ENCODE measurements around the gene KCNK15. TPM values are rescaled to one million over a fixed set of nuclear protein-coding genes. Genes with fewer than 3 reads are reported as not detected.
A peak's percentile ranks its signal among the peaks of the same experiment; 100 is the strongest.

Gene KCNK15
- total RNA-seq, 1 donor from 2014 or later: not detected

DNA sequence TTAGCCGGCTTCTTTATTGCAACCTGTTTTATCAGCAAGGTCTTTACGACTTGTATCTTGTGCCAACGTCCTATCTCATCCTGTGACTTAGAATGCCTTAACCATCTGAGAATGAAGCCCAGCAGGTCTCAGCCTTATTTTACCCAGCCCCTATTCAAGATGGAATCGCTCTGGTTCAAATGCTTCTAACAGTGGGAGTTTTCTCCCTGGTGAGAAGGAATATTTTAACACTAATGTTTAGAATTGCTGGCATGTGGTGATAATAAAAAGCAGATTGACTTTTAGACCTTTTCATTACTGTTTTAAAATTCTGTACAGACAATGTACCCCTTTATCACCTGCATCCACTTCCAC lies 9.9 kb upstream of the KCNK15 start:
- DNase-seq (ENCODE audit: low read depth in 2 of 2): no peak

DNA sequence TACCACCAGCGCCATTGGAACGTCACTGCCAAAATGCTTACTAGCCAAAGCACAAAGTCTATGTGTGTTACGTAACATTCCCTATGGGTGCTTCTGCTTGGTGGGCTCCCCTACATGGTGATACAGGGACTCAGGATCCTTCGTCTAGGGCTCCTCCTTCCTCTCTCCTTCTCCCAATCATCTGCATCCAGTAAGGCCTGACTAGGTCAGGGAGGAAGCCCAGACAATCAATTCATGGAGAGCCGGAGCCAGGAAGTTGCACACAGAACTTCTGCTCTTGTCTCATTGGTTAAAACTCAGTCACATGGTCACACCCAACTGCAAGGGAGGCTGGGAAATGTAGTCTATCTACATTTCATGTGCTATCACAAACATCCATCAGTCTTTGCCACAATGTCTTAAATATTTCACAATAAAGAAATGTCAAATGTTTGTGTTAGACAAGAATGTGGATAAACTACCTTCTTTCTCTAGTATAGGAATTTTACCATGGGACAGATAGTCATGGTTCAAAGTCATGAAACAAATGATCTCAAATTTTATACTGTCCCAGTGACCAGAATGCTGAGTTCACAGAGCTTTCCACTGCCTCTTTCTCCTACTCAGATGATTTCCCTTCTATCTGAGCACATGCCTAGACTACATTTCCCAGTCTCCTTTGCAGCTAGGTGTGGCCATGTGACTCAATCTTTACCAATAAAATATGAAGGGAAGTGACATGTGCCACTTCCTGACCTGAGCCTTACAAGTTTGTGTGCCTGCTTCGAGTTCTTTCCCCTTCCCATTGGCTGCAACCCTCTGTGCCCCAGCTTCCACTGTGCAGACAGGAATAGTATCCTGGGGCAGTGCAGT lies 9.3 kb upstream of the KCNK15 start:
- DNase-seq (ENCODE audit: low read depth in 2 of 2): peak; percentile 64 to 73

DNA sequence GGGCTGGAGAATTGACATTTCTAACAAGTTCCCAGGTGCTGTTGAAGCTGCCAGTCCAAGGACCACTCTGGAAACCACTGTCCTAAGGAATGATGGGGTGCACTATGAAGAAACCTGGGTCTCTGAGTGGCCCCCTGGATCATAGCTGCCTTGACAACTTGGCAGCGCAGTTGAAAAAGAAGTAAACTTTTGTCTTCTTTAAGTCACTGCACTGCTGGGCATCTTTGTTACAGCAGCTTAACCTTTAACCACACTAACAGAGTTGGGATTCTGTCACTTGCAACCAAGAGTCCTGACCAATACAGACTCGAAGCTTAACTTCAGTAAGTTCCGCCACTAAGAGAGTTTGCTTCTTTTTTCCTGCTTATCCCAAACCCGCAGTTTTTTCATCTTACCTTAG lies 8.5 kb upstream of the KCNK15 start:
- no peak for DNase-seq (ENCODE audit: low read depth in 2 of 2)

DNA sequence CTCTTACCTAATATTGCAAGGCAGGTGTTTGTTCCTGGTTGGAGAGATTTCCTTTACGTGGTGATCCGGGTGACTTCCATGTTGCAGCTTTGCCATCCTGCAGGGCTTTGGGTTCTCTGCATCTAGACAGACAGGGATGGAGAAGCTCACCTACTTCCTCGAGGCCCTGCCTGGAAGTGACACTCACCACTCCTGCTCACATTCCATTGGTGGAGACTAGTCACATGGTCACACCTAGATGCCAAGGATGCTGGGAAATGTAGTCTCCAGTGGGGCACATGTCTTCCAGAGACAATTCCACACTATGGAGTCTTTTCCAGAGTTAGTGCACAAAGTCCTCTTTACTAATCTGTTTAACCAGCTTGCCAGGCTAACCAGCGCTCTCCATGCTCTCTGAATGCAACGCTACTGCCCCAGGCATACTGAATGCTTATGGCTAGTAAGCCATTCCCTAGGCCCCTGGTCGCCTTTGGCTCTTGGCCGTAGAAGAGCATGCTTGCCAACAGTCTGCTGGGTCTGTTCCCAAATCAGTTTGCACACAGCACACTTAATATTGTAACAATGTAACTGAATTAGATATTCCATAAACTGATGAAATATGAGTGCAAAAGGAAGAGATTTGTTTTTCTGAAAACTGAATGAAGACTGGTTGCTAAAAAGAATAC lies 6.7 kb upstream of the KCNK15 start:
- DNase-seq (ENCODE audit: low read depth in 2 of 2): peak; percentile 57 to 74

- DNase-seq (ENCODE audit: low read depth in 2 of 2): no peak
Observed at GRCh38 chr20:44739942-44740341, 5.7 kb upstream of the KCNK15 start.

- no peak for DNase-seq (ENCODE audit: low read depth in 2 of 2)
Observed at GRCh38 chr20:44742304-44743079, 3.2 kb upstream of the KCNK15 start.

- DNase-seq (ENCODE audit: low read depth in 2 of 2): no peak
Observed at GRCh38 chr20:44743080-44743701, 2.5 kb upstream of the KCNK15 start.

GRCh38 chr20:44743916-44744655 lies 1.6 kb upstream of the KCNK15 start:
- DNase-seq (ENCODE audit: low read depth in 2 of 2): no peak

DNA sequence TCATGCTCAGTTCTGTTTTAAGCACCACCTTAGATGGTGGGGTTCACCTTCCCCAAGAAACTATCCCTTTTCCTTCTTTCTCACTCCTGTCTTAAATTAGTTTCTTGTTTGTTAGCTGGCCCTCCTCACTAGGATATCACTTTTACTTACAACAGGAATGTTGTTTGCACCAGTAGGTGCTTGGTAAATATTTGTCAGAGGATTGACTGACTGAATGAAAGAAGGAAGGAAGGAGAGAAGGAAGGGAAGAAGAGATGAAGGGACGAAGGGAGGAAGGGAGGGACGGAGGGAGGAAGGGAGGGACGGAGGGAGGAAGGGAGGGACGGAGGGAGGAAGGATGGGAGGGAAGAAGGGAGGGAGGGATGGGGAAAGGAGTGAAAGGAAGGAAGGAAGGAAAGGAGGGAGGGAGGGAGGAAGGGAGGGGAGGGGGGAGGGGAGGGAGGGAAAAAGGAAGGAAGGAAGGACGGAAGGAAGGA lies 505 bp upstream of the KCNK15 start:
- no peak for DNase-seq (ENCODE audit: low read depth in 2 of 2)

DNA sequence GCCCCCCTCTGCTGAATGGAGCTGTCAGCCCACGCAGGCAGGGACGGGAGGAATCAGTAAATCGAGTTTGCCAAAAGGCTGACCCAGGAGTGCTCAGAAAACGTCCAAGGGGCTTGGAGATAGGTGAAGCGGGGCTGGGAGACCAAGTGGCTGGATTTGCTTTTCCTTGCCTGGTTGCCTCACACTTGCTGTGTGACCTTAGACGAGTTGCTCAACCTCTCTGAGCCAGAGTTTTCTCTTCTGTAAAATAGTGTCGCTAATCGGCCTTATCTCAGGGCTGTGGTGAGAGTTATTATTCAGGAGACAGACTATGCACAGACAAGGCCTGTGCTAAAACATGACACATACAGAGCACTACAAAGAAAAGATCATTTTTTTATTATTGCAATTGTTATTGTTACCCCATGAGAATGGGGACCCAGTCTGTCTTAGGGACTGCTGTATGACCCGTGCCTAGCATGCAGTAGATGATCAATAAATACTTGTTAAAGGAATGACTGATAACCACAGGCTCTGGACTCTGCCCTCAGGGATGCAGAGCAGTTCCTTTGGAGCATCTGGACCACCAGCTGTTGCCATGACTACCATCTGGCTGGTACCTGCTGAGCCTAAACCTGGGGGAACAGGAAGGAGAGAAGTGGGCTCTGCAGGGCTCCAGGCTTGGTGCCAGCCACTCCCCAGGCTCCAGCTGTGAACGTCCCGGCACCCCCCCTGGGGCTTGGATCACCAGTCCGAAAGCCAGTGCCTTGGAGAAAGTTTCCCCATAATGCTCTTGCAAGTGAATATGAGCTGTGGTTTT lies 901 bp downstream of the KCNK15 start:
- DNase-seq (ENCODE audit: low read depth in 2 of 2): no peak

DNA sequence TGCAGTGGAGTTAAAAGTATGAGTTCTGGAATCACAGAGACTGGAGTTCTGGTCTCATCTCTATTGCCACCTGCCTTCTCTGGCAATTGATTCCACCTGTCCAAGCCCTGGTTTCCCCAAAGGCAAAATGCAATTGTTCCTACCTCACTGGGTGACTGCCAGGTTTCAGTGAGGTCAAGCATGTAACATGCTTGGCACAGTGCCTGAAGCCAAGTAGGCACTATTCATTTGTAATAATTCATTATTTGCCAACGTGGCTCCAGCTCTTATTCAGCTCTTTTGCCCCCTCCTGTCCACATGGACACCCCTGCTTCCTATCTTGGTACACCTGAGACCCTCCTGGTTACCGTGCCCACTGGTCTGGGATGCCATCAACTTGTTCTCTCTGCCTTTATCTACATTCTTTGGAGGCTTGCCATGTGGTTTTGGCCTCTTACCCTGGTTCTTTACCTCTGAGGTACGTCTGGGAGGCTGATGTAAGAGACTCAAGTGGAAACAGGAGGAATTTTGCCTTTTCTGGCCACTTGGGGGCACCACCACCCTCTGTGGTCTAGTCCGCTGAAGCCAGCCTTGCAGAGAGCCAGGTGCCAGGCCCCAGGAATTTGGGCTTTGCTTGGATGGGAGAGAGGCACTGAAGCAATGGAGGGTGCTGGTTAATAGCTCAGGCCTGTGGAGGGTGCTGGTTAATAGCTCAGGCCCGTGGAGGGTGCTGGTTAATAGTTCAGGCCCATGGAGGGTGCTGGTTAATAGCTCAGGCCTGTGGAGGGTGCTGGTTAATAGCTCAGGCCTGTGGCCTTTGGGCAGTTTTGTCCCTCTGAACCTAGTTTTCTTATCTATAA lies 1.7 kb downstream of the KCNK15 start:
- DNase-seq (ENCODE audit: low read depth in 2 of 2): peak; percentile 27 to 66

- no peak for DNase-seq (ENCODE audit: low read depth in 2 of 2)
Observed at GRCh38 chr20:44748005-44748370, 2.3 kb downstream of the KCNK15 start.

DNA sequence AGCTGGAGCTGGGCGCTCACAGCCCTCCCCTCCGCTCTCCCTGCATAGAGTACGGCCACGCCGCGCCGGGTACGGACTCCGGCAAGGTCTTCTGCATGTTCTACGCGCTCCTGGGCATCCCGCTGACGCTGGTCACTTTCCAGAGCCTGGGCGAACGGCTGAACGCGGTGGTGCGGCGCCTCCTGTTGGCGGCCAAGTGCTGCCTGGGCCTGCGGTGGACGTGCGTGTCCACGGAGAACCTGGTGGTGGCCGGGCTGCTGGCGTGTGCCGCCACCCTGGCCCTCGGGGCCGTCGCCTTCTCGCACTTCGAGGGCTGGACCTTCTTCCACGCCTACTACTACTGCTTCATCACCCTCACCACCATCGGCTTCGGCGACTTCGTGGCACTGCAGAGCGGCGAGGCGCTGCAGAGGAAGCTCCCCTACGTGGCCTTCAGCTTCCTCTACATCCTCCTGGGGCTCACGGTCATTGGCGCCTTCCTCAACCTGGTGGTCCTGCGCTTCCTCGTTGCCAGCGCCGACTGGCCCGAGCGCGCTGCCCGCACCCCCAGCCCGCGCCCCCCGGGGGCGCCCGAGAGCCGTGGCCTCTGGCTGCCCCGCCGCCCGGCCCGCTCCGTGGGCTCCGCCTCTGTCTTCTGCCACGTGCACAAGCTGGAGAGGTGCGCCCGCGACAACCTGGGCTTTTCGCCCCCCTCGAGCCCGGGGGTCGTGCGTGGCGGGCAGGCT lies 4.6 kb downstream of the KCNK15 start:
- no peak for DNase-seq (ENCODE audit: low read depth in 2 of 2)

GRCh38 chr20:44752099-44752931 lies 6.7 kb downstream of the KCNK15 start:
- no peak for DNase-seq (ENCODE audit: low read depth in 2 of 2)

DNA sequence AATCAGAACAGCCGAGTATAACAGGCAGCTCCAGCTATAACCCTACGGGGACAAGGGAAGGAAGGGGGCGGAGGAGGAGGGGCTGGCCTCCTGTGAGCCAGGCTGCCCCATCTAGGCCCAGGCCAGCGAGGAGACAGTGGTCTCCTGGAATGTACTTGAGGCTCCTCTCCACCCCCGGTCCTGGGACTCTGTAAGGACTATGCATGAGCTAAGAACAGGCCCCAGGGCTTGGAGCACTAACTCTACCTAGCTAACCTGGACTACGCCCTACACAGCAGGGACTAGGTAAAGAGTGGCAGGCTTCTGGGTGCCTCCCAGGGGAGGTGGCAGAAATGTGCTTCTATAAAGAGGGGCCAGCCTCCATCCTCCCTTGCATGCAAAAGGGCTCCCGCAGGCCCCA lies 8.9 kb downstream of the KCNK15 start:
- no peak for DNase-seq (ENCODE audit: low read depth in 2 of 2)

GRCh38 chr20:44756011-44756688 lies 10.5 kb downstream of the KCNK15 start:
- DNase-seq (ENCODE audit: low read depth in 2 of 2): no peak

- DNase-seq (ENCODE audit: low read depth in 2 of 2): no peak
Observed at GRCh38 chr20:44756956-44757355, 11.3 kb downstream of the KCNK15 start.
